NCI-H774 (cell line): ENCODE measurements around the gene CIART.
A peak's percentile ranks its signal among the peaks of the same experiment; 100 is the strongest.
"Not testable (repeated sequence)": the region's sequence is repeated elsewhere in the genome, so short reads cannot be mapped to it uniquely, and the experiment has no call there.

Source experiments
- DNase-seq: peaks from one replicate; lab custom pipeline; 2025; lab: John Stamatoyannopoulos, UW

Gene CIART

DNA sequence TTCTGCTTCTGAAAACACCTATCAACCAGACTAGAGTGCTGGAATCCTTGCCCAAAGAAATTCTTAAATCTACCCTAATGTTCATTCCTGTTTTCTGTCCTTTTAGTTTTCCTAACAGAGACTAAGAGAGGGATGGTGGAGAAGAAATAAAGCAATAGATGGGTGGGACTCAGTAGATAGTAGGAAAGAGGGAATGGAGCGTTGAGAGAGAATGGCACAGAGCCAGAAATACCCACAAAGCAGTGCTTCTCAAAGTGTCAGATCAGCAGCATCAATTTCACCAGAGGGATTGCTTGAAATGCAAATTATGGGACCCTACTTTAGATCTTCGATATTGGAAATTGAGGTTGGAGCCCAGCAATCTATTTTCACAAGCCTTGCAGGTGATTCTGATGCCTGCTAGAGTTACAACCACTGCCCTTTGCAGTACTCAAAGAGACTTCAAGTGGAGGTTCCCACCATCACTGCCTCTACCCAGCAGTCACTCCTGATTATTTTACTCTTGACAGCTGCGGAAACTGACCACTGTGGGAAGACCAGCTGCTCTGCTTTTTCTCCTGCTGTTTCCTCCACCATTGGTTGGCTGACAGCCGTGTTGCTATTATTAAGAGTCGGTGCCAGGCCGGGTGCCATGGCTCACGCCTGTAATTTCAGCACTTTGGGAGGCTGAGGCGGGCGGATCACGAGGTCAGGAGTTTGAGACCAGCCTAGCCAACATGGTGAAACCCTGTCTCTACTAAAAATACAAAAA lies 27.6 kb downstream of the CIART start:
- peak; percentile 65 for DNase-seq

- DNase-seq: no peak
Measured at GRCh38 chr1:150311762-150312161, 29.4 kb downstream of the CIART start.

- not testable (repeated sequence) for DNase-seq
Measured at GRCh38 chr1:150314691-150315090, 32.3 kb downstream of the CIART start.

DNA sequence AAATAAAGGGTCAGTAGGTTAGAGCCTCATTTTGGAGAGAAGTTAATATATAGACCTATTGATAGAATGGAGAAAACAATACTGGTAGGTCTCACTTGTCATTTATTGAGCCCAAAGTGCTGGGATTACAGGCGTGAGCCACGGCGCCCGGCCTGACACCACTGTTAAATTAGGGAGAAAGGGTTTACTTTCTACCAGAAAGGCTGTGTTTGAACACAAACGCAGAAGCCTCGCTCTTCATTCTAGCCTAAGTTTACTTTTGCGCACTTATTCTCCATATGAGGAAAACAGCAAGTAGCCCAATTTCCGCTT lies 38.3 kb downstream of the CIART start:
- no peak for DNase-seq

DNA sequence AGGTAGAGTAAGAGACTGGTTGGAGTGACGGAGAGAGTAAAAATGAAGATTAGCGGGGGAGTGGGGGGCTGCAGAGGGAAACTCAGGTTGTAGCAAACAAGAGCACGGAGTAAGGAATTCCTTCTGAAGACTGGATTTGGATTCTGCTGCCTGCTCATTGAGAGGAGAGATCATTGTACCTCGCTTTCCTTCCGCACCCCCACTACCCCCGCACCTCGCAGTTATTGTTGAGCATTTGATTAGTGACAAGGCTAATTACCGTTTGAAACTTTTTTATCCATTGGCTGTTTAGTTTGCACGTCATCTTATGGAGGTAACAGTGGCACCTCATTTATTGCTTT lies 39.4 kb downstream of the CIART start:
- no peak for DNase-seq

DNA sequence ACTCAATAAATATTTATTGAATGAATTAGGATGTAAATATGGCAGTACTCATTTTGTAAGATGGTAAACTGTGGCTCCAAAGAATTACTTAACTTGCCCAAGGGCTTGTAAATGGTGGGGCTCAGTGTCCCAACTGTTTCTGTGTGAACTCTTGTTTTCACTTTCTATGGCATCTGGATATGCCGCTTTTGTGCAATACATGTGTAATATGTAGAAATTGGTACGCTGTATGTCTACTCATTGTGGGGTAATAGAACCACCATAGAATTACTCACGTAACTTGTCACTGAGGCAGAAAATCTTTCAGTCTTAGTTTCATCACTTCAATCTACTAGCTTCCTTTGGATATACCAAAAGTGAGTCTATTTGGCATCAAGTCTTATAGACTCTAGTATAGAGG lies 40.0 kb downstream of the CIART start:
- DNase-seq: no peak

DNA sequence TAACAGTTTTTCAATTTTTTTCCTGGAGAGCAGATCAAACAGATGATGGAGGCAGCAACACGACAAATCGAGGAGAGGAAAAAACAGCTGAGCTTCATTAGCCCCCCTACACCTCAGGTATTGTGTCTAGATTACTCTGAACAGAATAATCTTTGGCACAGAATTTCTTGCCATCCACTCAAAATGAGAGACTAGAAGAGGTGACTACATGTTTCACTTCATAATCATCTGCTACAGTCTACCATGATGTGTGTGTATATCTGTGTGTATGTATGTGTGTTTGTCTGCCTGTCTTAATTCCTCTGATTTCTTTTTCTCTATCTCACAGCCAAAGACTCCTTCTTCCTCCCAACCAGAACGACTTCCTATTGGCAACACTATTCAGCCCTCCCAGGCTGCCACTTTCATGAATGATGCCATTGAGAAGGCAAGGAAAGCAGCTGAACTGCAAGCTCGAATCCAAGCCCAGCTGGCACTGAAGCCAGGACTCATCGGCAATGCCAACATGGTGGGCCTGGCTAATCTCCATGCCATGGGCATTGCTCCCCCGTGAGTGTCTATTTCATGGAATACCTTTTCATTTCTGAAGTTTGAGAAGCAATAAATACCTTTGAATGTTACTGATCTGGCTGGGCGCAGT lies 50.4 kb downstream of the CIART start:
- no peak for DNase-seq
